HG02623 (cell line): ENCODE results near the gene EP300.
"Not testable (repeated sequence)": the region's sequence is repeated elsewhere in the genome, so short reads cannot be mapped to it uniquely, and the experiment has no call there.

Source experiments
- ATAC-seq: cut with Tn5 transposase; IDR thresholded peaks from one replicate; pipeline ENCODE4 v1.9.1; 2021; ENCODE audit warnings: moderate library complexity; ENCODE audit not compliant: unreplicated experiment

Gene EP300

GRCh38 chr22:41078931-41079330 is 13.5 kb upstream of the EP300 start:
- ATAC-seq = no peak

GRCh38 chr22:41085842-41086241 is 6.5 kb upstream of the EP300 start:
- no peak for ATAC-seq

GRCh38 chr22:41091132-41092022 is 1.0 kb upstream of the EP300 start:
- ATAC-seq = peak; percentile 70

- ATAC-seq = no peak
These were observed 537 bp downstream of the EP300 start for GRCh38 chr22:41092847-41093411.

- ATAC-seq = no peak
These were observed 1.7 kb downstream of the EP300 start for GRCh38 chr22:41094041-41094593.

GRCh38 chr22:41096391-41096790 is 4.0 kb downstream of the EP300 start:
- ATAC-seq = no peak

GRCh38 chr22:41096841-41097240 is 4.4 kb downstream of the EP300 start:
- no peak for ATAC-seq

- no peak for ATAC-seq
These were observed 6.6 kb downstream of the EP300 start for GRCh38 chr22:41099036-41099435.

GRCh38 chr22:41106122-41106968 is 14.0 kb downstream of the EP300 start:
- ATAC-seq = no peak

- ATAC-seq = not testable (repeated sequence)
These were observed 14.6 kb downstream of the EP300 start for GRCh38 chr22:41106969-41107325.

- no peak for ATAC-seq
These were observed 18.6 kb downstream of the EP300 start for GRCh38 chr22:41110968-41111367.

- ATAC-seq = no peak
These were observed 23.9 kb downstream of the EP300 start for GRCh38 chr22:41116342-41116741.

- ATAC-seq = no peak
These were observed 25.0 kb downstream of the EP300 start for GRCh38 chr22:41117127-41117965.

GRCh38 chr22:41123151-41123550 is 30.8 kb downstream of the EP300 start:
- no peak for ATAC-seq

GRCh38 chr22:41124086-41124485 is 31.7 kb downstream of the EP300 start:
- no peak for ATAC-seq

- ATAC-seq = no peak
These were observed 35.1 kb downstream of the EP300 start for GRCh38 chr22:41127451-41127850.

GRCh38 chr22:41128606-41129005 is 36.2 kb downstream of the EP300 start:
- ATAC-seq = no peak

GRCh38 chr22:41132550-41132949 is 40.2 kb downstream of the EP300 start:
- no peak for ATAC-seq

- no peak for ATAC-seq
These were observed 48.1 kb downstream of the EP300 start for GRCh38 chr22:41140365-41140957.

- ATAC-seq = not testable (repeated sequence)
These were observed 53.5 kb downstream of the EP300 start for GRCh38 chr22:41145921-41146320.
